Mucosa of descending colon (tissue), 3 donors: Measurements from ENCODE around the gene ELK3. TPM values are rescaled to one million over a fixed set of nuclear protein-coding genes. Genes with fewer than 3 reads are reported as not detected.

Experiments used
- ATAC-seq: fragments of 200-7000 bp; cut with Tn5 transposase; one replicate; pipeline ENCODE4 v1.9.1; 2020; ENCODE audit warnings: mild to moderate bottlenecking, moderate library complexity
- DNase-seq, 3 donors: peaks; one replicate each; pipeline ENCODE4 v3.0.0-alpha.2; 2020
- H3K36me3 ChIP-seq: fragments of 200-600 bp; one replicate; pipeline ENCODE4 v1.8.0; 2021; ENCODE audit warnings: low read depth, mild to moderate bottlenecking
- H3K4me1 ChIP-seq: fragments of 200-600 bp; one replicate; pipeline ENCODE4 v1.8.0; 2021; ENCODE audit warnings: low read depth, mild to moderate bottlenecking
- H3K4me3 ChIP-seq: fragments of 200-600 bp; one replicate; pipeline ENCODE4 v1.8.0; 2021; ENCODE audit warnings: mild to moderate bottlenecking
- H3K9me3 ChIP-seq: fragments of 200-600 bp; one replicate; pipeline ENCODE4 v1.8.0; 2021; ENCODE audit warnings: mild to moderate bottlenecking
- CTCF ChIP-seq: fragments of 200-600 bp; IDR thresholded peaks from one replicate; pipeline ENCODE4 v1.8.0; 2022; ENCODE audit warnings: antibody characterized with exemption, mild to moderate bottlenecking
- intact Hi-C, 2 donors: fragments of 100-400 bp; cut with DNase I in 1 of 2; cut with micrococcal nuclease in 1 of 2; formaldehyde crosslinking; loops; one replicate each; pipeline versions ENCODE4 v1.11.0 to v1.11.1; 2022; cut with DNase I, micrococcal nuclease
- total RNA-seq, 3 donors: library from RNA; stranded (reverse); fragmentation: NEBNext Ultra II Directional in 2 of 3; extraction: Animal tissue kit (Norgen Biotek cat#: 25700) in 2 of 3; gene quantifications; one replicate each; pipeline versions ENCODE4 v1.2.1 to v1.2.4, GENCODE V29; 2021 to 2023
- donor health status: DM: no; HTN: no; CAD: no; lungs with moderate emphysema.
- donor health status: DM: no; HTN: no; CAD: no.
- donor health status: DM: no; HTN: yes; CAD: no.

The ELK3 gene
- total RNA-seq, 3 donors from 2014 or later, result 7.6 to 17.2 (median 12.0) TPM

DNA sequence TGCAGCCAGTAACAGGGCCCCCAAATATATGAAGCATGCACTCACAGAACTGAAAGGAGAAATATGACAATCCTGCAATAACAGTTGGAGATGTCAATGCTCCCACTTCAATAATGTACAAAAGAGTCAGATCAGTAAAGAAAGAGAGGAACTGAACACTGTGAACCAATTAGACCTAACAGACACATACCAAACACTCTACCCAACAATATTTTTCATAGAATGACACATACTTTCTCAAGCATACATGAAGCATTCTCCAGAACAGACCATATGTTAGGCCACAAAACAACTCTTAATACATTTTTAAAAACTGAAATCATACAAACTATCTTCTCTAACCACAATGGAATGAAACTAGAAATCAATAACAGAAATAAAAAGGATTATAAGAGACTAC is 80.2 kb downstream of the ELK3 start:
- no peak for ATAC-seq

GRCh38 chr12:96285158-96285557 is 91.0 kb downstream of the ELK3 start:
- DNase-seq, result no peak
- Histone ChIP-seq H3K36me3 (no peaks in the 10 kb centered on the region), H3K4me1 (no peaks in the 10 kb centered on the region), H3K9me3 (no peaks in the 10 kb centered on the region), H3K4me3 (no peak overlapping the region)
- intact Hi-C loops, result no loop called here
- TF ChIP-seq CTCF, result no peak
- ATAC-seq, result no peak

More for the DNA sequence above, 80.2 kb downstream of the ELK3 start:
- no peak for DNase-seq
- no peaks in the 10 kb centered on the region for H3K9me3 ChIP-seq
- intact Hi-C loops, result no loop called here
- no peak overlapping the region for H3K4me3 ChIP-seq
- no peaks in the 10 kb centered on the region for H3K4me1 ChIP-seq
- H3K36me3 ChIP-seq, result no peaks in the 10 kb centered on the region
- TF ChIP-seq CTCF, result no peak

GRCh38 chr12:96289067-96289466 is 94.9 kb downstream of the ELK3 start:
- TF ChIP-seq CTCF, result no peak
- no peak for ATAC-seq
- Histone ChIP-seq H3K4me1 (no peaks in the 10 kb centered on the region), H3K9me3 (no peaks in the 10 kb centered on the region), H3K4me3 (no peak overlapping the region), H3K36me3 (no peaks in the 10 kb centered on the region)
- no peak for DNase-seq
- intact Hi-C loops, result no loop called here

DNA sequence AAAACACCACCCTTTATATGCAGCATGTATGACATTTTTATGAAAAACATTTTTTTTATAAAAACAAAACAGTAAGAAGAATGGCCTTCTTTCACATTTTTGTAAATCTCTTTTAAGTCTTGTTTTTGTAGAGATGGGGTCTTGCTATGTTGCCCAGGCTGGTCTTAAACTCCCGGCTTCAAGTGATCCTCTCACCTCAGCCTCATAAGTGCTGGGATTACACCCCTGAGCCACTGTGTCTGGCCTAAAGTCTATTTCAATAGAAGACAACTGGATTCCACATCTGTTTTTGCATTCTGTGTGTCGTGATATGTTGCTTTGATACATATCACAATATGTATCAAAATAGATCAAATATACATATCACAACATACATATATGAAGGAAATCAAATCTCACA is 98.9 kb downstream of the ELK3 start:
- Histone ChIP-seq H3K36me3 (no peaks in the 10 kb centered on the region), H3K4me3 (no peak overlapping the region), H3K4me1 (no peaks in the 10 kb centered on the region), H3K9me3 (no peaks in the 10 kb centered on the region)
- intact Hi-C loops, result no loop called here
- no peak for TF ChIP-seq CTCF
- DNase-seq, result no peak
- no peak for ATAC-seq

DNA sequence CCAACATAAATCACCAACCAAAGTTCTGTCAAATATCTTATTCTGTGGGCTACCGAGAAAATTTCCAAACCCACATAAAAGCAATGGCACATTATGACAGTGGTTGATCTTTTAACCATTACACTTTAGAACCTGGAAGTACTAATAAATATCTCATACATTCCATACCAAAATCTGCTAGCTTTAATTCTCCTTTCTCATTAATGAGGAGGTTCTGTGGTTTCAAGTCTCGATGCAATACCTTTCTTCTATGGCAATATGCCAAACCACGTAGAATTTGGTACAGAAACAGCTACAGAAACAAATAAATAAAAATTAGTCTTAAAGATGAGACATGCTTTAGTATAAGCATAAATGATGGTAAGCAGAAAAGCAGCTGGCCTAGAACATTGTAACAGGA is 100.7 kb downstream of the ELK3 start:
- Histone ChIP-seq H3K36me3 (no peaks in the 10 kb centered on the region), H3K9me3 (no peaks in the 10 kb centered on the region)
- intact Hi-C loops, result no loop called here

More for the DNA sequence above, 100.7 kb downstream of the ELK3 start:
- Histone ChIP-seq H3K4me1 (no peaks in the 10 kb centered on the region), H3K4me3 (no peak overlapping the region)
- no peak for TF ChIP-seq CTCF
- no peak for ATAC-seq
- no peak for DNase-seq
